NOMO-1 (cell line): Measurements from ENCODE around the gene COL5A1.
A peak's percentile ranks its signal among the peaks of the same experiment; 100 is the strongest.

Experiments used
- DNase-seq, 2 experiments: peaks; one replicate each; lab custom pipeline; 2025; ENCODE audit not compliant: unreplicated experiment in 2 of 2; lab: John Stamatoyannopoulos, UW

COL5A1 gene

GRCh38 chr9:134736791-134737497, 95.3 kb downstream of the COL5A1 start:
- no peak for DNase-seq

GRCh38 chr9:134737842-134738580, 96.4 kb downstream of the COL5A1 start:
- no peak for DNase-seq

GRCh38 chr9:134738869-134739659, 97.5 kb downstream of the COL5A1 start:
- peak; percentile 1 to 28 for DNase-seq

- DNase-seq, result no peak
Observed at GRCh38 chr9:134739660-134739968, 98.0 kb downstream of the COL5A1 start.

GRCh38 chr9:134740071-134740470, 98.5 kb downstream of the COL5A1 start:
- no peak for DNase-seq

GRCh38 chr9:134741846-134742245, 100.2 kb downstream of the COL5A1 start:
- DNase-seq, result no peak

- DNase-seq, result no peak
Observed at GRCh38 chr9:134742822-134743535, 101.4 kb downstream of the COL5A1 start.

GRCh38 chr9:134743853-134744252, 102.2 kb downstream of the COL5A1 start:
- DNase-seq, result no peak

GRCh38 chr9:134744385-134745295, 103.0 kb downstream of the COL5A1 start:
- DNase-seq, result no peak

- DNase-seq, result no peak
Observed at GRCh38 chr9:134747951-134748489, 106.4 kb downstream of the COL5A1 start.

GRCh38 chr9:134748591-134748990, 107.0 kb downstream of the COL5A1 start:
- no peak for DNase-seq

- DNase-seq, result no peak
Observed at GRCh38 chr9:134750450-134751155, 109.0 kb downstream of the COL5A1 start.

- DNase-seq, result no peak
Observed at GRCh38 chr9:134751622-134752021, 110.0 kb downstream of the COL5A1 start.

- no peak for DNase-seq
Observed at GRCh38 chr9:134752471-134753168, 111.0 kb downstream of the COL5A1 start.

GRCh38 chr9:134753191-134753590, 111.6 kb downstream of the COL5A1 start:
- DNase-seq, result no peak

- no peak for DNase-seq
Observed at GRCh38 chr9:134755221-134755907, 113.8 kb downstream of the COL5A1 start.

GRCh38 chr9:134756098-134756497, 114.5 kb downstream of the COL5A1 start:
- DNase-seq, result no peak
